ENCODE results near the gene AHNAK2. TPM values are rescaled to one million over a fixed set of nuclear protein-coding genes. Genes with fewer than 3 reads are reported as not detected.

AHNAK2 gene
- total and polyA plus RNA-seq, 2 donors (not counting 1 experiment from before 2014, with no cell fraction given) = not detected

DNA sequence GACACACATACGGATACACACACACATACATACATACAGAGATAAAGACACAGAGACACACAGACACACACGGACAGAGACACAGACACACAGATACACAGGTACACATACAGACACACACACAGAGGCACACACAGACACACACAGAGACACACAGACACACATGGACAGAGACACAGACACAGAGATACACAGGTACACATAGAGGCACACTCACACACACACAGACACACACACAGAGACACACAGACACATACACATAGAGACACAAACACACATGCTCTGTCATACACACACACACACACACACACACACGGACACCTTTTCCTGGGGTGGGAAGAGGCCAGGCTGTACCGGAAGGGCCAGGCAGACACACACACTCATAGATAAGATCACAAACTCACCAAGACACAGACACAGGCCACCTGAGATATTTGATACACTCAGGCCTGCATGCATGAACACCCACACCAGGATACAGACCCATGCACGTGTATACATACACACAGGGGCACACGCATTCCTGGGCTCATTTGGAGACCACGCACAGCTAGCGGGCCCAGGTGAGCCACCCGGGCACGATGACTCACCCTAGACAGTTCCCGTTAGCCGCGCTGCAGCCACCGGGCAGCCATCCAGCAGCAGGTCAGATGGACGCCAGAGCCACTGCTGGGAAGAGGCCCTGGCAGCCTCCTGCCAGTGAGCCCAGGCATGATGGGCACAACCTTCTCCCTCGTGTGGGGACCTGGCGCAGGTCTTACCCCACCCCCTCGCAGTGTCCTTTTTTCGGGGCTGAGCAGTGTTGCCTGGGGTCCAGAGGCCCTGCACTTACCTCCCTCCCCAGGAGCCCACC lies 1.8 kb upstream of the AHNAK2 start:
- H3K79me2 ChIP-seq (ENCODE audit: control insufficient read depth, insufficient read depth, low read length) = no peaks in the 10 kb centered on the region
- H3K36me3 ChIP-seq (replicated peaks in 1 of 2; ENCODE audit: control extremely low read depth in 1 of 2, control insufficient read depth in 1 of 2, extremely low read depth in 1 of 2, insufficient read depth in 2 of 2, low read length in 1 of 2) = no peaks in the 10 kb centered on the region
- H3K27me3 Mint-ChIP-seq = peaks cover 29% of the 10 kb centered on the region
- 78% methylated on average over 18 of the region's 19 CpGs for whole genome bisulfite sequencing (ENCODE audit: insufficient coverage)
- DNase-seq (no peak), ATAC-seq (ENCODE audit: low read depth) (no peak)
- H4K20me1 ChIP-seq (ENCODE audit: control insufficient read depth, insufficient read depth, low read length, poor library complexity, severe bottlenecking) = peaks cover 9% of the 10 kb centered on the region
- CTCF ChIA-PET = interaction anchor here (1.3 kb wide), 1 partner anchor 107 kb away, joined by 3 read pairs; no protein-coding TSS in a partner anchor
- peaks cover 20 to 28% of the 10 kb centered on the region in 2 donors for H3K4me1 ChIP-seq (ENCODE audit: control insufficient read depth in 2 of 2, insufficient read depth in 2 of 2, low read length in 2 of 2)
- intact Hi-C loops (cut with micrococcal nuclease) = no loop called here
- H3K4me3 ChIP-seq (ENCODE audit: control extremely low read depth in 1 of 5, extremely low read depth in 1 of 5, insufficient read depth in 1 of 5, low read depth in 2 of 5, low read length in 4 of 5) = no peak overlapping the region
- no peak overlapping the region for H3K27ac ChIP-seq (ENCODE audit: low read length in 2 of 2)
- H2AFZ ChIP-seq (ENCODE audit: insufficient read depth, low read depth, low read length, poor library complexity, severe bottlenecking) = no peak overlapping the region
- POLR2A ChIA-PET = no interaction called here
- peaks cover 0 to 32% (median 15%) of the 10 kb centered on the region in 4 experiments for H3K27me3 ChIP-seq (replicated peaks in 1 of 4; ENCODE audit: control extremely low read depth in 1 of 4, control insufficient read depth in 3 of 4, insufficient read depth in 4 of 4, low read length in 3 of 4)
- no peak overlapping the region for H3K27ac Mint-ChIP-seq
- peak overlapping the region; percentile 36 for H3K4me3 Mint-ChIP-seq
- no peaks in the 10 kb centered on the region for H3K9me3 Mint-ChIP-seq (ENCODE audit: insufficient read depth)
- TF ChIP-seq EZH2 (IDR thresholded peaks at IDR 0.05; ENCODE audit: borderline replicate concordance, insufficient read depth, low read depth, low read length, poor library complexity, severe bottlenecking) = no peak
- no peak for TF ChIP-seq CTCF (IDR thresholded peaks at IDR 0.05)
- no peak overlapping the region for H3K4me2 ChIP-seq (replicated peaks; ENCODE audit: low read depth, low read length, poor library complexity, severe bottlenecking)
- H3K9me3 ChIP-seq (ENCODE audit: control extremely low read depth in 1 of 3, control insufficient read depth in 2 of 3, insufficient read depth in 1 of 3, low read length in 2 of 3) = peaks cover 0 to 11% (median 0%) of the 10 kb centered on the region in 3 donors
- H3K4me1 Mint-ChIP-seq = peaks cover 15% of the 10 kb centered on the region
- H3K9ac ChIP-seq (ENCODE audit: low read length) = no peak overlapping the region
